ENCODE data around the gene SPTLC1. TPM values are rescaled to one million over a fixed set of nuclear protein-coding genes. Genes with fewer than 3 reads are reported as not detected.
"Not testable (repeated sequence)": the region's sequence is repeated elsewhere in the genome, so short reads cannot be mapped to it uniquely, and the experiment has no call there.

SPTLC1 gene
- total RNA-seq, 1 experiment from 2014 or later: 58.8 TPM

DNA sequence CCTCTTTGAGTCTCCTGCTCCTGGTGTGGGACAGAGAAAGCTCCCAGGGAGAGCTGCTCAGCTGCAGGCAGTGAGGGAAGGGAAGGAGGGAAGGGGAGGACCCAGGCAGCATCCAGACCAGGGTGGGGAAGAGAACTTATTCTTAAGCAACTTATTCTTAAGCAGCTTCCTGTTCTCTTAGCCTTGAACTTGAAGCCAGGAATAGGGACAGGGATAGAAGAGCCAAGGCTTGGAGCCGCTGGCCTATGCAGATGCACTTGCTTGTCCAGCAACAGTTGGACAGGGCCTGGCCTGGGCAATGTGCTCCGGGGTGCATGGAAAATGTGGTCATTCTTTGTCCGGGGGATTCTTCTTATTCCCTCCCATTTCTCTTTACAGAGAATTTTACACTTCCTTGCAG is 31.4 kb upstream of the SPTLC1 start:
- CTCF ChIA-PET: no interaction called here

DNA sequence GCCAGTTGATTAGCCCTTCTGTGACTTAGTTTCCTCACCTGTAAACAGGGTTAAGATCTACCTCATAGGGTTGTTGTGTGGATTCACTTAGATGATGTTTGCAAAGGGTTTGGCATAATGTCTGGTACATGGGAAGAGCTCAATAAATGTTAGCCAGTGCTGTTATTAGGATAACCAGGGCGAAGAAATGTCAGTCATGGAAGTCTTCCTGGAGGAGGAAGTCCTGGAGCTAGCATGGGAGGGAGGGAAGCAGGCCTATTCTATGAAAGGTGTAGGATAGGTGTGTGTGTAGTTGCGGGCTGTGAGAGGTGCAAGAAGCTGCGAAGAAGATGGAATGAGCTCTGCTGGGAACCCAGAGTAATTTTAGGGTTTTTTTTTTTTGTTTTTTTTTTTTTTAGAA is 30.6 kb upstream of the SPTLC1 start:
- DNase-seq (ENCODE audit: low read depth, low spot score); H3K36me3 ChIP-seq (ENCODE audit: control insufficient read depth, insufficient read depth, low read length); BruUV-seq (replicated peaks); intact Hi-C loops (cut with micrococcal nuclease; ENCODE audit: unreplicated experiment); CTCF ChIA-PET; H3K9me3 ChIP-seq (ENCODE audit: control insufficient read depth, insufficient read depth, low read depth, low read length); H3K4me3 ChIP-seq (ENCODE audit: low read depth in 2 of 2, low read length in 2 of 2); H3K27ac ChIP-seq (ENCODE audit: low read length); H3K27me3 ChIP-seq (ENCODE audit: control insufficient read depth, insufficient read depth, low read length); in situ Hi-C loops (cut with HindIII; ENCODE audit: low pct_unique_long_range_greater_than_20kb, low sequenced_read_pairs); H3K4me1 ChIP-seq (ENCODE audit: control insufficient read depth, insufficient read depth, low read length); ATAC-seq: not testable (repeated sequence)
- POLR2A ChIA-PET: interaction anchor here (0.6 kb wide), 1 partner anchor 85 kb away, joined by 4 read pairs; no protein-coding TSS in a partner anchor

More for the DNA sequence above, 31.4 kb upstream of the SPTLC1 start:
- ATAC-seq (no peak), DNase-seq (ENCODE audit: low read depth, low spot score) (no peak)
- no peaks in the 10 kb centered on the region for H3K36me3 ChIP-seq (ENCODE audit: control insufficient read depth, insufficient read depth, low read length)
- BruUV-seq (replicated peaks): no TSS peak
- H3K27ac ChIP-seq (ENCODE audit: low read length): no peak overlapping the region; the same call in 1 of the 2 replicates
- POLR2A ChIA-PET: no interaction called here
- no peak overlapping the region for H3K4me3 ChIP-seq (ENCODE audit: low read depth in 2 of 2, low read length in 2 of 2)
- in situ Hi-C loops (cut with HindIII; ENCODE audit: low pct_unique_long_range_greater_than_20kb, low sequenced_read_pairs): no loop called here
- TF ChIP-seq SIN3A (IDR thresholded peaks at IDR 0.05; ENCODE audit: borderline replicate concordance, insufficient read depth, low read depth, low read length) (no peak), TCF7L2 (IDR thresholded peaks at IDR 0.05; ENCODE audit: low read depth, low read length) (no peak), POLR2AphosphoS5 (IDR thresholded peaks at IDR 0.05; ENCODE audit: low read depth, low read length) (no peak)
- TF ChIP-seq, protein P1, sequence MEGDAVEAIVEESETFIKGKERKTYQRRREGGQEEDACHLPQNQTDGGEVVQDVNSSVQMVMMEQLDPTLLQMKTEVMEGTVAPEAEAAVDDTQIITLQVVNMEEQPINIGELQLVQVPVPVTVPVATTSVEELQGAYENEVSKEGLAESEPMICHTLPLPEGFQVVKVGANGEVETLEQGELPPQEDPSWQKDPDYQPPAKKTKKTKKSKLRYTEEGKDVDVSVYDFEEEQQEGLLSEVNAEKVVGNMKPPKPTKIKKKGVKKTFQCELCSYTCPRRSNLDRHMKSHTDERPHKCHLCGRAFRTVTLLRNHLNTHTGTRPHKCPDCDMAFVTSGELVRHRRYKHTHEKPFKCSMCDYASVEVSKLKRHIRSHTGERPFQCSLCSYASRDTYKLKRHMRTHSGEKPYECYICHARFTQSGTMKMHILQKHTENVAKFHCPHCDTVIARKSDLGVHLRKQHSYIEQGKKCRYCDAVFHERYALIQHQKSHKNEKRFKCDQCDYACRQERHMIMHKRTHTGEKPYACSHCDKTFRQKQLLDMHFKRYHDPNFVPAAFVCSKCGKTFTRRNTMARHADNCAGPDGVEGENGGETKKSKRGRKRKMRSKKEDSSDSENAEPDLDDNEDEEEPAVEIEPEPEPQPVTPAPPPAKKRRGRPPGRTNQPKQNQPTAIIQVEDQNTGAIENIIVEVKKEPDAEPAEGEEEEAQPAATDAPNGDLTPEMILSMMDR (IDR thresholded peaks at IDR 0.05): no peak
- TF ChIP-seq, protein P2, sequence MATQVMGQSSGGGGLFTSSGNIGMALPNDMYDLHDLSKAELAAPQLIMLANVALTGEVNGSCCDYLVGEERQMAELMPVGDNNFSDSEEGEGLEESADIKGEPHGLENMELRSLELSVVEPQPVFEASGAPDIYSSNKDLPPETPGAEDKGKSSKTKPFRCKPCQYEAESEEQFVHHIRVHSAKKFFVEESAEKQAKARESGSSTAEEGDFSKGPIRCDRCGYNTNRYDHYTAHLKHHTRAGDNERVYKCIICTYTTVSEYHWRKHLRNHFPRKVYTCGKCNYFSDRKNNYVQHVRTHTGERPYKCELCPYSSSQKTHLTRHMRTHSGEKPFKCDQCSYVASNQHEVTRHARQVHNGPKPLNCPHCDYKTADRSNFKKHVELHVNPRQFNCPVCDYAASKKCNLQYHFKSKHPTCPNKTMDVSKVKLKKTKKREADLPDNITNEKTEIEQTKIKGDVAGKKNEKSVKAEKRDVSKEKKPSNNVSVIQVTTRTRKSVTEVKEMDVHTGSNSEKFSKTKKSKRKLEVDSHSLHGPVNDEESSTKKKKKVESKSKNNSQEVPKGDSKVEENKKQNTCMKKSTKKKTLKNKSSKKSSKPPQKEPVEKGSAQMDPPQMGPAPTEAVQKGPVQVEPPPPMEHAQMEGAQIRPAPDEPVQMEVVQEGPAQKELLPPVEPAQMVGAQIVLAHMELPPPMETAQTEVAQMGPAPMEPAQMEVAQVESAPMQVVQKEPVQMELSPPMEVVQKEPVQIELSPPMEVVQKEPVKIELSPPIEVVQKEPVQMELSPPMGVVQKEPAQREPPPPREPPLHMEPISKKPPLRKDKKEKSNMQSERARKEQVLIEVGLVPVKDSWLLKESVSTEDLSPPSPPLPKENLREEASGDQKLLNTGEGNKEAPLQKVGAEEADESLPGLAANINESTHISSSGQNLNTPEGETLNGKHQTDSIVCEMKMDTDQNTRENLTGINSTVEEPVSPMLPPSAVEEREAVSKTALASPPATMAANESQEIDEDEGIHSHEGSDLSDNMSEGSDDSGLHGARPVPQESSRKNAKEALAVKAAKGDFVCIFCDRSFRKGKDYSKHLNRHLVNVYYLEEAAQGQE (IDR thresholded peaks at IDR 0.05; ENCODE audit: insufficient read depth in 1 of 2, low read depth in 2 of 2, low read length in 1 of 2): no peak
- peaks cover 6% of the 10 kb centered on the region for H3K4me1 ChIP-seq (ENCODE audit: control insufficient read depth, insufficient read depth, low read length)
- intact Hi-C loops (cut with micrococcal nuclease; ENCODE audit: unreplicated experiment): no loop called here
- H3K9me3 ChIP-seq (ENCODE audit: control insufficient read depth, insufficient read depth, low read depth, low read length): no peaks in the 10 kb centered on the region
- no peaks in the 10 kb centered on the region for H3K27me3 ChIP-seq (ENCODE audit: control insufficient read depth, insufficient read depth, low read length)

DNA sequence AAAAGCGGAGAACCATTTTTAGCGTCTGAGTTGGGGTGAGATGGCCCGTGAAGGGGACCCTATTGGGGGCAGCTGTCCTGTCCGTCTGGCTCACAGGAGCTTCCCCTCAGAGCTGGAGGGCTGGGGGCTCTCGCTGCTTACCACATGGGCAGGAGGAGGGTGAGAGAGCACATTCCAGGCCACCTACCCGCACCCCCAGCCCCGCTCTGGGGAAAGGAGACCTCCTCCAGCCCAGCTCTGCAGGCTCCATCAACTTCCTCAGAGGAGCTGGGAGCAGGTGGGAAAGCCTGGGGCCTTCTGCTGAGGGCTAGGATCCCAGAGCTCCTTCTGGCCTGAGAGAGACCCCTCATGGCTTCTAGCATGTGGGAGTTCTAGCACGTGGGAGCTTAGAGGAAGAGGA is 27.1 kb upstream of the SPTLC1 start:
- intact Hi-C loops (cut with micrococcal nuclease; ENCODE audit: unreplicated experiment) (no loop called here), in situ Hi-C loops (cut with HindIII; ENCODE audit: low pct_unique_long_range_greater_than_20kb, low sequenced_read_pairs) (no loop called here)
- no peak for DNase-seq (ENCODE audit: low read depth, low spot score)
- CTCF ChIA-PET: no interaction called here
- H3K27ac ChIP-seq (ENCODE audit: low read length): no peak overlapping the region
- H3K27me3 ChIP-seq (ENCODE audit: control insufficient read depth, insufficient read depth, low read length): no peaks in the 10 kb centered on the region
- H3K4me3 ChIP-seq (ENCODE audit: low read depth in 2 of 2, low read length in 2 of 2): no peak overlapping the region
- no TSS peak for BruUV-seq (replicated peaks)
- TF ChIP-seq POLR2AphosphoS5 (IDR thresholded peaks at IDR 0.05; ENCODE audit: low read depth, low read length): no peak
- no peak for TF ChIP-seq TCF7L2 (IDR thresholded peaks at IDR 0.05; ENCODE audit: low read depth, low read length)
- TF ChIP-seq SIN3A (IDR thresholded peaks at IDR 0.05; ENCODE audit: borderline replicate concordance, insufficient read depth, low read depth, low read length): no peak
- TF ChIP-seq, protein P1 (IDR thresholded peaks at IDR 0.05): no peak
- TF ChIP-seq, protein P2 (IDR thresholded peaks at IDR 0.05; ENCODE audit: insufficient read depth in 1 of 2, low read depth in 2 of 2, low read length in 1 of 2): no peak
- ATAC-seq: no peak
- H3K36me3 ChIP-seq (ENCODE audit: control insufficient read depth, insufficient read depth, low read length): no peaks in the 10 kb centered on the region
- 0 out of 2 replicates have a peak, but pooled peaks cover 3% of the 10 kb centered on the region for H3K4me1 ChIP-seq (ENCODE audit: control insufficient read depth, insufficient read depth, low read length)
- POLR2A ChIA-PET: no interaction called here
- no peaks in the 10 kb centered on the region for H3K9me3 ChIP-seq (ENCODE audit: control insufficient read depth, insufficient read depth, low read depth, low read length)

All from Panc1 (cell line).